ENCODE measurements around the gene CFAP100.

The CFAP100 gene

DNA sequence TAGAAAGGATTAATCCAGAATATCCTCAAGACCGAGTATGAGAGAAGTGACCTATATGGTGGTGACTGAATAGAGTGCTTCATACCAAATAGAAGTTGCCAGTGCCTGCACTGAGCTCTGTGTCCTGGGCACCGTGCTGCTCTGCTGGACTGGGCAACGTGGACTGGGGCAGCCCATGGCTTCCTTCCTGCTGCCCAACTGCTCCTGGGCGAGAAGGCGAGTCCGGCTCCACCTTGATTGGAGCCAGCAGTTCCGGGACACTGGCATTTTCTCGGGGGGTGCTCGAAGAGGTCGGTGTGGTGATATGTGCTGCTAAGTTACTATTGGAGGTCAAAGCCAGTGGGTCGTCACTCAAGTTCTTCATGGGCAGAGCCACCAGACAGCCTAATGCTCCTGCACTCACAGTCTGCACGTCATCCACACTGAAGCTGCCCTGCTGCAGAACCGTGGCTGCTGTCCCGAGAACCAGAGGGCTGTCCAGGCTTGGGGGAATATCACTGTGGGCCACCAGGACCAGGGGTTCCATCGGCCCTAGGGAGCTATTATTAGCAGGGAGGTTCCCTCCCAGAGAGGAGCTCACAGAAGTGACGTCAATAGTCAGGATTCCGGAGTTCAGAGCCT is 66.9 kb downstream of the CFAP100 start:
- no peak for DNase-seq (ENCODE audit: low spot score)

- no peak for DNase-seq (ENCODE audit: low spot score)
Observed at GRCh38 chr3:126463521-126463920, 68.8 kb downstream of the CFAP100 start.

DNA sequence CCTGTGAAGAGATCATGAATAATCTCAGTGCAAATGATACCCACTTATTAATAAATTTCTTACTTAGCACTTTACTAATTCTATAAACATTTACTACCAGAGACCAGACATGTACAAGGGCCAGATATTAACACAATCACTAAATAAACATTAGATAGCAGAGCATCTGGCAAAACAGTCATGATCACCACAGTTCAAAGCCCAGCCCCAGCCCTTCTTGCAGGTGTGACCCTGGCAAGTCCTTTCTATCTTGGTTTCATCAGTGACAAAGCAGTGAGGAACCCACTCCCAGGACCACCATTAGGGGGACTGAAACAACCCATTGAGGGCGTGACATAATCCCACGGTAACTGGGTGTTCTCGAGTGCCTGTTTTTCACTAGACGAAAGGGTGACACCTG is 69.4 kb downstream of the CFAP100 start:
- no peak for DNase-seq (ENCODE audit: low spot score)

DNA sequence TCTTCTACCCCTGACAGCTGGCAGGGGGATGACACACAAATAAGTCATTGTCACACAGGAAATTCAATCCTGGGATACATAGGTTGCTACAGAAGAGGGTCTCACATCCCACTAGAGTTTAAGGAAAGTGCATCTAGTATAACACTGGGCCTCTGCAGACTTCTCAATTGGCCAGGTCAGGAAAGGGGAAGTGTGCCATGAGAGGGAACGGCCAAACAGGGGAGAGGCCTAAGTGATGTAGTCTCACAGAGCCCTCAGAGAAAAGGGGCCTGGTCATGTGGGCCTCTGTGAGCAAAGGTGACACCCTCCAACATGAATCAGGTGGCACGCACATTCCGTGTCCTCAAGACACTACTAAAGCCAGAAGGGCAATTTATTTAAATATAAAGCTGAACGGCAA is 69.8 kb downstream of the CFAP100 start:
- DNase-seq (ENCODE audit: low spot score) = no peak

GRCh38 chr3:126464997-126465396 is 70.3 kb downstream of the CFAP100 start:
- no peak for DNase-seq (ENCODE audit: low spot score)

GRCh38 chr3:126465928-126466544 is 71.3 kb downstream of the CFAP100 start:
- no peak for DNase-seq (ENCODE audit: low spot score)

- DNase-seq (ENCODE audit: low spot score) = no peak
Observed at GRCh38 chr3:126466886-126467610, 72.3 kb downstream of the CFAP100 start.

GRCh38 chr3:126467611-126467955 is 72.9 kb downstream of the CFAP100 start:
- no peak for DNase-seq (ENCODE audit: low spot score)

DNA sequence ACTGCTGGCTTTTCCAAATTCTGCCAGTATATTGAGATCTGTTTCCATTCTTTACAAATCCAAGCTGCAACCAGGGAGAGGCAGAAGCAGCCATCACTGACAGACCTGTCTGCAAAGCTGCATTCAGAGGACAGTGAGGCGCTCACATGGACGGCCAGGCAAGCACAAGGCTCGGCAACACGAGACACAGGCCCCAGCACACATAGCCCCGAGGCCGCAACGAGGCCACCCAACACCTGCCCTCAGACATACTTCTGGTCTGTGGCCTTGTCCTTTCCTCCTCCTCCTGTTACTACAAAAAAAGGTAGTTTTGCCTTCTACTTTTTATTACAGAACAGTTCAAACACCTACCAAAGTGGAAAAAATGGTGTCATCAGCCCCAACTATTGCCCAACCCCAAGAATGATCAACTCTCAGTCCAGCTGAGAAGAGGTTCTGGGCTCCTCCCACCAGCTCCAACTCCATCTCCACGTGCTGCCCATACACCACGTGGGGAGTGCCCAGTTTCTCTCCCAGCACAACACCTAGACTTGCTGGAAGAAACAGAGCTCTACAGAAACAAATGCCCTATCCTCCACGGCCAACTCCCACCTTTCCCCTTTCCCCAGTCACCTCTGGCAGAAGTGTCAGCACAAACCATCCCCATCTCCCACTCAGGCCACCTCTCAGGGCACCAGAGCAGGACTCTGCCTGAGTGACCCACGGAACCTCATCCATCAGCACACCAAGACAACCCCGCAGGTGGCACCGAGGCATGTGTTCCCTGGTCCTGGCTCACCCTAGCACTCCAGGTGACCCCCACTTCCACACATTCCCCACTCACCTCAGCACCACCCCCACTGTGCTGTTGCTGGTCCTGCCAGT is 73.6 kb downstream of the CFAP100 start:
- DNase-seq (ENCODE audit: low spot score) = peak; percentile 59

DNA sequence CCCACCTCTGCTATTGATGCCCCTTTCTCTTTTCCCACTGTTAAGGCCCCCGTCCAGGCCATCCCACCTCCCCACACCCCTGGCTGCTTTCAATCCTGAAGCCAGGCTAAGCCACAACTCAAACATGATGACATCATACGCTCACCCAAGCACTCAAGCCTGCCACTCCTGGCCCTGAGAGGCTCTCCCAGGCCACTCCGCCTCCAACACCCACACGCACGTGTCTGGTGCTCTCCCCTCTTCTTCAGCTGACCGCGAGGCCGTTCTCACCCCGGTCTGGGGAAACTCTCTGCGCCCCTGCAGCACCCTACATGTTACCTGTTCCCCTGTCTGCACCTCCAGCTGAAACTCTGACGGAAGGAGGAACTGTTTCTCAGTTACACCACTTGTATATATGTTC is 74.8 kb downstream of the CFAP100 start:
- no peak for DNase-seq (ENCODE audit: low spot score)

- DNase-seq (ENCODE audit: low spot score) = peak; percentile 86
Observed at GRCh38 chr3:126472277-126473006, 77.7 kb downstream of the CFAP100 start.

- DNase-seq (ENCODE audit: low spot score) = no peak
Observed at GRCh38 chr3:126473292-126474168, 78.8 kb downstream of the CFAP100 start.

DNA sequence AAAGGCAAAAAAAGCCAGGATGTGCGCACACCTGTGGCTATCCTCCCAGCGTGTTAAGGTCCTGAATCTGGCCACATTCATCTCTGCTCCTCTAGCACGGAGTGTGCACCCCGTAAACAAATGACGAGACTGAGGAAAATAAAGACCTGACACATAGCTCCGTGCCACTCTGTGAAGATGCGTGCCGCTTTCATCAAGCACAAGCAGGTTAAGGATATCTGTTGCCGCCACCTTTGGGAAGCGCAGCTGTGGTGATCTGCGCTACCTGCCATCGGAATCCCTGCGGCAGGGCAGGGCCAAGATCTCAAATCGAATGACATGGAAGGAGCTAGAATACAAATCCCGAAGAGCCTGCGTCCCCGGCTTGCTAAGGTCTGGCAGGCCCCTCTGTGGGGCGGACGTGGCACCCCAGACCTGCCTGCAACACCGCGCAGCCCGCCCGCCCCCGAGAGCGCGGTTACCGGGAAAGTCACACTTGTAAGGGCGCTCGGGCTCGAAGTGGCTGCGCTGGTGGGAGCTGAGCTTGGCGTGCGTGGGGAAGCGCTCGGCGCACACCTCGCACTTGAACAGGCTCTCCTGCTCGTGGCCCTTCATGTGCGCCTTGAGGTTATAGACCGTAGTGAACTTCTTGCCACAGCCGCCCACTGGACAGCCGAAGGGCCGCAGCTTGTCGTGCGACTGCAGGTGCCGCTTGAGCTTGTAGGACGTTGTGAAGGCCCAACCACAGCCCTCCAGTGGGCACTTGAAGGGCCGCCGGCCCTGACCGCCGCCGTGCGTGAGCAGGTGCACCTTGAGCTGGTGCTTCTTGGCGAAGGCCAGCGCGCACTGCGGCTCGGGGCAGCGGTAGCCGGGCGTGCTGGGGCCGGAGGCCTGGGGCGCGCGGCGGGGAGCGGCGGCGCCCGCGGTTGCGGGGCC is 80.0 kb downstream of the CFAP100 start:
- DNase-seq (ENCODE audit: low spot score) = peak; percentile 40

DNA sequence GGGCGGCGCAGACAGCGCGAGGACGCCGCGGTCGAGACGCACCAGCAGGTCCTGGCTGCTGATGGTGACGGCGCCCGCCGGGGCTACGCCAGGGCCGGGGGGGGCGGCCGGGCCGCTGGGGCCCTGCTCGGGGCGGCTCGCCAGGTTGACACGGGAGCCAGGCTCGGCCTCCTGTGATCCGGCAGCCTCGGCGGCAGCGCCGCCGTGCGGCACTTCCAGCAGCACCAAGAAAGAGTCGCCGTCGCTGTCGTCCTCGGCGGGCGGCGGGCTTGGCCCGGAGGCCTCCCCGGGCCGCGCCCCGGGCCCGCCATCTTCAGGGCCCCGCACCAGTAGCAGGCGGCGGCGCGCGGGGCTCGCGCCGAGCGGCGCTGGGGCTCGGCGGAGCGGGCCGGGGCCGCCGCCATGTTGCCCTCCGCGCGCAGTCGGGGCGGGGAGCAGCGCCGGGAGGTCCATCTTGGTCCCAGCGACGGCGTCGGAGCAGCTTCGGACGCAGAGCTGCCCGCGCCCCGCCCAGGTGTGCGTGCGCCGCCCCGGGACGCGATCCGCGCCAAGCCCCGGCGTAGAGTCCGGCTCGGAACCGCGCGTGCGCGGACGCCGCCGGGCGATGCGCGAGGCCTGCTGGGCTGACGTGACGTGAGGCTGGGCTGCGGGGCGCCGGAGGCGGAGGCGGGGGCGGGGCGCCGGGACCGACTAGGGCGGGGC is 80.9 kb downstream of the CFAP100 start, which contains the start of gene ZXDC:
Gene ZXDC, minus strand, starts transcription at position 479 of the 702 bp plus-strand sequence. Its CDS starts 26 bp downstream, at position 453.
- DNase-seq (ENCODE audit: low spot score) = peak; percentile 100

GRCh38 chr3:126476166-126477060 is 81.7 kb downstream of the CFAP100 start:
- peak; percentile 38 for DNase-seq (ENCODE audit: low spot score)

- DNase-seq (ENCODE audit: low spot score) = no peak
Observed at GRCh38 chr3:126477061-126477380, 82.3 kb downstream of the CFAP100 start.

GRCh38 chr3:126478581-126479310 is 84.0 kb downstream of the CFAP100 start:
- DNase-seq (ENCODE audit: low spot score) = no peak
